Cardiac septum (tissue), 1 donor: Measurements from ENCODE around the gene PARD6G. TPM values are rescaled to one million over a fixed set of nuclear protein-coding genes. Genes with fewer than 3 reads are reported as not detected.

Source experiments
- DNase-seq: peaks from one replicate; pipeline ENCODE4 v3.0.0-alpha.2; 2020; ENCODE audit warnings: low spot score
- intact Hi-C: fragments of 100-400 bp; cut with DNase I; formaldehyde crosslinking; loops from one replicate; pipeline ENCODE4 v1.14.0; 2022
- total RNA-seq: library from RNA; stranded (reverse); fragmentation: NEBNext Ultra II Directional; extraction: Animal tissue kit (Norgen Biotek cat#: 25700); gene quantifications from one replicate; pipeline ENCODE4 v1.2.1, GENCODE V29; 2021
- donor health status: DM: no; HTN: no; CAD: no.

The PARD6G gene
- total RNA-seq, 1 donor from 2014 or later = 1.3 TPM

DNA sequence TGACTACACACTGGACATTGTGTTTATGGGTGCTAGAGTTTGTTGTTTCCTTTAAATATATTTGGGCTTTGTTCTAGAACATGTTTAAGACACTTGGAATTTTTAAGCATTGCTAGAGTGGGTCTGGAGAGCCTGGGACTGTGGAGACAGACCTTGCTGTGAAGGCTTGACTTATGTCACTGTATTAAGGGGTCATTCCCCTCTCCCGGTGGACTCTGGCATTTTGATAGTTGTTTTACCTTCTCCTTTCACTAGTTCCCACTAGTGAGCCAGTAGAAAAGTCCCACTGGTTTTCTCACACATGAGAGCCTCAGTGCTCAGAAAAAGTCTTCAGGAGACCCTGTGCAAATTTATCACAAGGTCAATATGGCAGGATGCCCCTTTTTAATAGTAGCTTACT, 119.7 kb downstream of the PARD6G start:
- intact Hi-C loops = no loop called here
- DNase-seq = no peak

- no peak for DNase-seq
Observed at GRCh38 chr18:80126797-80127196, 120.5 kb downstream of the PARD6G start.

GRCh38 chr18:80124131-80124530, 123.2 kb downstream of the PARD6G start:
- intact Hi-C loops = no loop called here
- no peak for DNase-seq

More at GRCh38 chr18:80126797-80127196, 120.5 kb downstream of the PARD6G start:
- intact Hi-C loops = no loop called here

GRCh38 chr18:80120932-80121331, 126.4 kb downstream of the PARD6G start:
- intact Hi-C loops = no loop called here
- DNase-seq = no peak

- intact Hi-C loops = no loop called here
- no peak for DNase-seq
Observed at GRCh38 chr18:80119111-80119510, 128.2 kb downstream of the PARD6G start.

GRCh38 chr18:80115035-80115434, 132.3 kb downstream of the PARD6G start:
- no peak for DNase-seq
- intact Hi-C loops = no loop called here

- intact Hi-C loops = no loop called here
- no peak for DNase-seq
Observed at GRCh38 chr18:80112624-80113248, 134.6 kb downstream of the PARD6G start.

DNA sequence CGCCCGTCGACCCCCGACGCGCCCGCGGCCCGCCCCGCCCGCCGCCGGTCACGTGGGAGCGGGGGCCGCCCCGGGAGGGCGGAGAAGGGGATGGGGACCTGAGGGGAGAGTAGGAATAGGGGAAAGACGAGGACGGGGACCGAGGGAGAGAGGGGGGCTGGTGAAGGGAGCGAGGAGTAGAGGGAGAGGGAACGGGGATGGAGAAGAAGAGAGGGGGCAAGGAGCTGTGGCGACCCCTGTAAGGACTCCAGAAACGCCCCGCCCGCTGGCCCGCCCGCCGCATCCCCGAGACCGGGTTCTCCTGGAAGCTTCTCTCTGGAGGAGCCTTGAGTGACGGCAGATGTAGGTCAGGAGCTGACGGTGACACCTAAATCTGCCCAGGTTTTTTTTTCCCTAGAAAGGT, 137.6 kb downstream of the PARD6G start:
- no peak for DNase-seq
- intact Hi-C loops = loop anchor here (5.0 kb wide), 1 partner anchor 77 kb away; the partner anchor contains the start of gene RBFA

GRCh38 chr18:80108739-80109675, 138.3 kb downstream of the PARD6G start, which contains the start of gene ADNP2:
Gene ADNP2 (plus strand): TSS chr18:80109262. CDS start chr18:80117543, 8,281 bp downstream.
- intact Hi-C loops = loop anchor here (5.0 kb wide), 1 partner anchor 77 kb away; the partner anchor contains the start of gene RBFA
- peak; percentile 82 for DNase-seq

DNA sequence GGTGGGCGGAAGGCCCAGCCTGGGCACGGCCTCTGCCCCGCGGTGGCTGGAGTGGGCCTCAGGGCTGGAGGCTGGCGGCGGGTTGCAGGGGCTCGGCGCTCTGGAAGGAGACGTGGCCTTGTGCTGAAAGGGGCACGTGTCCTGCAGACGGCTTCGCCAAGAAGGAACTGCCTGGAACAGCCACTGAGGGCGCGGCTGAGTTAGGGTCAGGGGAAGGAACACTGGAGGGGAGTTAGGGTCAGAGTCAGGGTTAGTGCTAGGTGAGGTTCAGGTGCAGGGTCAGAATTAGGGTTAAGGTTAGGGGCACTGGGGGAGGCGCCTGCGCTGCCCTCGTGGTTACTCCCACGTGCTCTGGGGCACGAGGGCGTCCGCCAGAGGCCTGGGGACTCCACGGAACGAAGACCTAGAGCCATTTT, 139.2 kb downstream of the PARD6G start:
- intact Hi-C loops = loop anchor here (5.0 kb wide), 1 partner anchor 76 kb away; the partner anchor contains the start of gene RBFA
- DNase-seq = no peak

GRCh38 chr18:80107426-80107825, 139.9 kb downstream of the PARD6G start:
- no peak for DNase-seq

More at GRCh38 chr18:80107426-80107825, 139.9 kb downstream of the PARD6G start:
- intact Hi-C loops = loop anchor here (5.0 kb wide), 1 partner anchor 75 kb away; the partner anchor contains the start of gene RBFA

Other genes with a start within 250 kb of the PARD6G start
- 24.4 TPM for gene RBFA, start 213.1 kb downstream of the PARD6G start, total RNA-seq
- 11.8 TPM for gene ADNP2, start 138.3 kb downstream of the PARD6G start, total RNA-seq